Ishikawa (cell line): ENCODE measurements around the gene LAD1.

ENCODE experiments used
- CEBPB ChIP-seq: IDR thresholded peaks from 2 replicates; pipeline ENCODE4 v1.6.1; 2012
- CREB1 ChIP-seq: IDR thresholded peaks from 2 replicates; pipeline ENCODE4 v1.6.1; 2012; ENCODE audit warnings: low read depth
- EGR1 ChIP-seq: IDR thresholded peaks from 2 replicates; pipeline ENCODE4 v1.6.1; 2012
- EP300 ChIP-seq: IDR thresholded peaks from 2 replicates; pipeline ENCODE4 v1.6.1; 2012; ENCODE audit warnings: borderline replicate concordance
- FOXM1 ChIP-seq: IDR thresholded peaks from 2 replicates; pipeline ENCODE4 v1.6.1; 2012; ENCODE audit warnings: low read depth, borderline replicate concordance
- MAX ChIP-seq: IDR thresholded peaks from 2 replicates; pipeline ENCODE4 v1.6.1; 2012
- NFIC ChIP-seq: IDR thresholded peaks from 2 replicates; pipeline ENCODE4 v1.6.1; 2012
- RAD21 ChIP-seq: IDR thresholded peaks from 2 replicates; pipeline ENCODE4 v1.6.1; 2012; ENCODE audit warnings: low read depth
- TAF1 ChIP-seq: IDR thresholded peaks from 2 replicates; pipeline ENCODE4 v1.6.1; 2012; ENCODE audit warnings: low read depth, mild to moderate bottlenecking
- TCF12 ChIP-seq: IDR thresholded peaks from 2 replicates; pipeline ENCODE4 v1.6.1; 2012; ENCODE audit warnings: low read depth
- TEAD4 ChIP-seq: IDR thresholded peaks from 2 replicates; pipeline ENCODE4 v1.6.1; 2012
- YY1 ChIP-seq: IDR thresholded peaks from 2 replicates; pipeline ENCODE4 v1.6.1; 2012; ENCODE audit warnings: low read depth
- ZBTB7A ChIP-seq: IDR thresholded peaks from 2 replicates; pipeline ENCODE4 v1.6.1; 2012; ENCODE audit warnings: low read depth
- TF ChIP-seq, protein P1 (sequence below): IDR thresholded peaks from 2 replicates; pipeline ENCODE4 v1.6.1; 2012
- TF ChIP-seq, protein P2 (sequence below): IDR thresholded peaks from 2 replicates; pipeline ENCODE4 v1.6.1; 2012; ENCODE audit warnings: low read depth, mild to moderate bottlenecking

LAD1 gene

GRCh38 chr1:201436969-201437368 is 37.8 kb upstream of the LAD1 start:
- TF ChIP-seq, protein P1, sequence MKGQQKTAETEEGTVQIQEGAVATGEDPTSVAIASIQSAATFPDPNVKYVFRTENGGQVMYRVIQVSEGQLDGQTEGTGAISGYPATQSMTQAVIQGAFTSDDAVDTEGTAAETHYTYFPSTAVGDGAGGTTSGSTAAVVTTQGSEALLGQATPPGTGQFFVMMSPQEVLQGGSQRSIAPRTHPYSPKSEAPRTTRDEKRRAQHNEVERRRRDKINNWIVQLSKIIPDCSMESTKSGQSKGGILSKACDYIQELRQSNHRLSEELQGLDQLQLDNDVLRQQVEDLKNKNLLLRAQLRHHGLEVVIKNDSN = no peak
- no peak for TF ChIP-seq TCF12
- TF ChIP-seq TEAD4 = no peak
- no peak for TF ChIP-seq MAX
- no peak for TF ChIP-seq EGR1
- no peak for TF ChIP-seq ZBTB7A
- TF ChIP-seq CREB1 = no peak
- TF ChIP-seq, protein P2, sequence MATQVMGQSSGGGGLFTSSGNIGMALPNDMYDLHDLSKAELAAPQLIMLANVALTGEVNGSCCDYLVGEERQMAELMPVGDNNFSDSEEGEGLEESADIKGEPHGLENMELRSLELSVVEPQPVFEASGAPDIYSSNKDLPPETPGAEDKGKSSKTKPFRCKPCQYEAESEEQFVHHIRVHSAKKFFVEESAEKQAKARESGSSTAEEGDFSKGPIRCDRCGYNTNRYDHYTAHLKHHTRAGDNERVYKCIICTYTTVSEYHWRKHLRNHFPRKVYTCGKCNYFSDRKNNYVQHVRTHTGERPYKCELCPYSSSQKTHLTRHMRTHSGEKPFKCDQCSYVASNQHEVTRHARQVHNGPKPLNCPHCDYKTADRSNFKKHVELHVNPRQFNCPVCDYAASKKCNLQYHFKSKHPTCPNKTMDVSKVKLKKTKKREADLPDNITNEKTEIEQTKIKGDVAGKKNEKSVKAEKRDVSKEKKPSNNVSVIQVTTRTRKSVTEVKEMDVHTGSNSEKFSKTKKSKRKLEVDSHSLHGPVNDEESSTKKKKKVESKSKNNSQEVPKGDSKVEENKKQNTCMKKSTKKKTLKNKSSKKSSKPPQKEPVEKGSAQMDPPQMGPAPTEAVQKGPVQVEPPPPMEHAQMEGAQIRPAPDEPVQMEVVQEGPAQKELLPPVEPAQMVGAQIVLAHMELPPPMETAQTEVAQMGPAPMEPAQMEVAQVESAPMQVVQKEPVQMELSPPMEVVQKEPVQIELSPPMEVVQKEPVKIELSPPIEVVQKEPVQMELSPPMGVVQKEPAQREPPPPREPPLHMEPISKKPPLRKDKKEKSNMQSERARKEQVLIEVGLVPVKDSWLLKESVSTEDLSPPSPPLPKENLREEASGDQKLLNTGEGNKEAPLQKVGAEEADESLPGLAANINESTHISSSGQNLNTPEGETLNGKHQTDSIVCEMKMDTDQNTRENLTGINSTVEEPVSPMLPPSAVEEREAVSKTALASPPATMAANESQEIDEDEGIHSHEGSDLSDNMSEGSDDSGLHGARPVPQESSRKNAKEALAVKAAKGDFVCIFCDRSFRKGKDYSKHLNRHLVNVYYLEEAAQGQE = no peak
- no peak for TF ChIP-seq FOXM1
- TF ChIP-seq NFIC = no peak
- TF ChIP-seq YY1 = no peak
- TF ChIP-seq RAD21 = no peak
- no peak for TF ChIP-seq TAF1
- TF ChIP-seq CEBPB = no peak

- TF ChIP-seq EP300 = no peak
- TF ChIP-seq, protein P1 = no peak
- no peak for TF ChIP-seq TCF12
- no peak for TF ChIP-seq YY1
- no peak for TF ChIP-seq TAF1
- TF ChIP-seq EGR1 = no peak
- no peak for TF ChIP-seq MAX
- TF ChIP-seq FOXM1 = no peak
- no peak for TF ChIP-seq TEAD4
- no peak for TF ChIP-seq ZBTB7A
- no peak for TF ChIP-seq CREB1
- no peak for TF ChIP-seq RAD21
- TF ChIP-seq NFIC = no peak
- no peak for TF ChIP-seq CEBPB
- TF ChIP-seq, protein P2 = no peak
Observed at GRCh38 chr1:201436393-201436792, 37.3 kb upstream of the LAD1 start.

GRCh38 chr1:201434266-201434665 is 35.1 kb upstream of the LAD1 start:
- TF ChIP-seq MAX = no peak
- no peak for TF ChIP-seq EGR1
- TF ChIP-seq YY1 = no peak
- no peak for TF ChIP-seq TCF12

- no peak for TF ChIP-seq EP300
- TF ChIP-seq, protein P1 = no peak
- no peak for TF ChIP-seq MAX
- no peak for TF ChIP-seq NFIC
- TF ChIP-seq TCF12 = no peak
- TF ChIP-seq TAF1 = no peak
- TF ChIP-seq TEAD4 = no peak
- no peak for TF ChIP-seq YY1
- TF ChIP-seq, protein P2 = no peak
- TF ChIP-seq FOXM1 = no peak
- TF ChIP-seq RAD21 = no peak
- no peak for TF ChIP-seq EGR1
- no peak for TF ChIP-seq CREB1
Observed at GRCh38 chr1:201433609-201434008, 34.5 kb upstream of the LAD1 start.
